ENCODE data around the gene BCAS3.
"Not testable (repeated sequence)": the region's sequence is repeated elsewhere in the genome, so short reads cannot be mapped to it uniquely, and the experiment has no call there.

GRCh38 chr17:61042348-61042747 lies 364.7 kb downstream of the BCAS3 start:
- not testable (repeated sequence) for TF ChIP-seq CTCF, POLR2A (IDR thresholded peaks at IDR 0.05)

All from ovary (tissue), 3 donors.